CD4-positive, alpha-beta T cell treated with Interleukin-17A for 1 hour (primary cell): Measurements from ENCODE around the gene PALD1.
"Not testable (repeated sequence)": the region's sequence is repeated elsewhere in the genome, so short reads cannot be mapped to it uniquely, and the experiment has no call there.

Experiments
- DNase-seq: peaks from one replicate; pipeline ENCODE4 v3.0.0-alpha.2; 2020

PALD1 gene

DNA sequence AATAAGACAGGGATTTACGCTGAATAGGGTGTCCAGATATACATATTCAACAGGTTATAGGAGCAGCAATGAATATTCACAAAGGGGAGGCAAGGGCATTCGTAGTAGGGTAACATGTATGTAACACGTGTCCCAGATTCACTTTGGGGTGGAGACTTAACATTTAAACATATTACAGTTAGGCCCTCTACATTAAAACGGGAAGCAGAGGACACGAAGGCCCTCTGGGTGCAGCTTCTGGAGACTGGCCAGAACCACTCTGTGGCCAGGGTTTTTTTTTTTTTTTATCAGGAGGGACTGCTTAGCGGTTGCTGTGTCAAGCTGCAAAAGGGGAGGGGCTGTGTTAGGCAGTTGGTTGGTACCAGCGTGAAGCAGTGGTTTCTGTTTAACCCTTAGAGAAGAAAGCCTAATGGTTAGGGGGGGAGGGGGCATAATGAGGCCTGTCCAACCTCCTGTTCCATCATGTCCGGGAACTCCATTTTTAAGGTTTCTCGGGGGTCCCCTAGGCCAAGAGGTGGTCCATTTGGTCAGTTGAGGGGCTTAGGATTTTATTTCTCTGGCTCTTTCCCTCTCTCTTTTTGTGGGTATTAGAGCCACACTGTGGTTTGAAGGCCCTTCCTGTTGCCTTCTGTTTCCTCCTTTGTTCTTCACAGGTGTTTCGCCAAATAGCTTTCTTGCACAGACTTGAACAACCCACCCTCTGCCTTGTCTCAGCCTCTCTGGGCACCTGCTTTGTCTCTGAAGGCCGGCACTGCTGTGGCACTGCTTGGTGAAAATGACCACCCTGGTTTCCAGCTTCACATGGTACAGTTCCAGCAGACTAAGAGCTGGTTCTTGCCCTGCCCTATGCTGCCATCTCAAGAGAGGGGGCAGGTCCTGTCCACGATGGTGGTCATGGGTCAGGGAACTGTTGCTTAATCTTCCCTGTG, 97.6 kb downstream of the PALD1 start:
- peak; percentile 53 for DNase-seq

DNA sequence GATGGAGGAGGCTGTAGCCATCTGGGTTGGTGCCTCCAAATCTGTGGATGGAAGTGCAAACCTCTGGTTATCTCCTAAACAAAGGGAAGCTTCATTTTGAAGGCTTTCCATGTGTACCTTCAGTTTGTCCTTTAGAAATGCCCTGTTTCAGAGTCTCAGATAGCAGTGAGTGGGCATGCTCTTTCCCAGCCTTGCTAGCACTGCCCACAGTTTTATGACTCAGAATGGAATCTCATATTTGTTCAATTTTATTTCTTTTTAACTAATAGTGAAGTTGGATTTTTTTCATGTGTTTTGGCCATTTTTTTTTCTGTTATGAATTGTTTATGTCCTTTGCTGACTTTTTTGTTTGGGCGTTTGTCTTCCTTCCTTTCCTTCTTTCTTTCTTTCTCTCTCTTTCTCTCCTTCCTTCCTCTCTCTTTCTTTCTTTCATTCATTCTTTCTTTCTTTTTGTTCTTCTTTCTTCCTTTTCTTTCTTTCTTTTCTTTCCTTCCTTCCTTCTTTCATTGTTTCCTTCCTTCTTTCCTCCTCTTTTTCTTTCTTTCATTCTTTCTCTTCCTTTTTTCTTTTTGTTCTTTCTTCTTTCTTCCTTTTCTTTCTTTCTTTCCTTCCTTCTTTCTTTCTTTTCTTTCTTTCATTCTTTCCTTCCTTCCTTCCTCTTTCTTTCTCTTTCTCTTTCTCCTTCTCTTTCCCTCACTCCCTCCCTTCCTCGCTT, 98.4 kb downstream of the PALD1 start:
- no peak for DNase-seq

DNA sequence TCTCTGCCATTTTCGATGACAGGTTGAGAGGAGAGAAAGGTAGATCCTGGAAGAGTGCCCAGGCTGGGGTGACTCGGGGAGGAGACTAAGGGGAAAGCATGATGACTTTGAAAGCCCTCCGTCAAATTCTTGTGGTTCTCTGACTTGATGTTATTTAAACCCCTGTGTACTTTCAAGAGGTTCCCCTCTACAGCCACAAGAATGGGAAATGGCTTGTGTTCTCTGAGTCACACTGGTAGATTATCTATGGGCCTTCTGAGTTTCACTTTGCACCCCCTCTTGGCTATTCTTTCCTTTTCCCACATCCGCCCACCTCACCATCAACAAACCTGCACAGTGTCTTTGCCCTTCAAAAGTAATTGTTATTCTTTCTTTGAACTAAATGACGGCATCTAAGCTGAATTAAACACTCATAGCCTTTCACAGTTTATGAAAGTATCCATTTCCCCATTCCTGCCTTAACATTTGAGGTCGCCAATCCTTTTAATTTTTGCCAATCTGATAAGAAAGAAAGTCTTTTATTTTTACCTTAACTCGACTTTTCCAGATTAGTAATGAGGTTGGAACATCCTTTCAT, 99.9 kb downstream of the PALD1 start:
- peak; percentile 63 for DNase-seq

DNA sequence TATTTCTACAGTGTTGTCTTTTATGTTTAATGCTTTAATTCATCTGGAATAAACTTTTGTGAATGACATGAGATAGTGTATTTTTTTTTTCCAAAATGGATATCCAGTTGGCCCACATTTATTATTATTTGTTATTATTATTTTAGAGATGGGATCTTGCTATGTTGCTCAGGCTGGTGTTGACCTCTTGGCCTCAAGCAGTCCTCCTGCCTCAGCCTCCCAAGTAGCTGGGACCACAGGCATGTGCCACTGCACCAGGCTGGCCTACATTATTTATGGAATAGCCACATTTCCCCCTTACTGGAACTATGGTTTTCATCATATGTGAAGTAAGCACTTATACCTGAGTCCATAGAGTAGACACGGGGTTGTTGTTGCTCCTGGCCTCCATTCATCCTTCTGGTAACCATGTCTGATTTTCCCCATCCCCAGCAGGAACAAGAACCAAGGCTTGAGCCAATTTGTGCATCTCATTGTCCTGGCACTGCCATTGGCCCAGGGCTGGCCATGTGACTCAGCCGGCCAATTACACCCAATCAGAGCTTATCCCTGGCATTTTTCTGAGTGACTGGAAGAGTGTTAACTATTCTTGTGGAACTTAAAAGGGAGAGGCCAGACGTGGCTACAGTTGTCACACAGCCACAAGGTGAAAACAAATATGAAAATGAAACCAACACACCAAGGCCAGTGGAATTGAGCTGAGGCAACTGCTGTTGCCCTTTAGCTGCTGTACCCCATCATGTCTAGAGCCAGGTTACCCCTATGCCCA, 100.9 kb downstream of the PALD1 start:
- peak; percentile 50 for DNase-seq

DNA sequence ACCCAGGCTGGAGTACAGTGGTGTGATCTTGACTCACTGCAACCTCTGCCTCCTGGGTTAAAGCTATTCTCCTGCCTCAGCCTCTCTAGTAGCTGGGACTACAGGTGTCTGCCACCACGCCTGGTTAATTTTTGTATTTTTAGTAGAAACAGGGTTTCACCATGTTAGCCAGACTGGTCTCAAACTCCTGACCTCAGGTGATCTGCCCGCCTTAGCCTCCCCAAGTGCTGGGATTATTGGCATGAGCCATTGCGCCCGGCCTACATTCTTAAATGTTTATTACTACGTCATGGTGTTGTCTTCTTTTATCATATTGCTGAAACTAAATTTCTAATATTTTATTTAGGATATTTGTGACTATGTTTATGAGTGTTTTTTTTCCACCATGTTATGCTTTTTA, 102.6 kb downstream of the PALD1 start:
- not testable (repeated sequence) for DNase-seq

DNA sequence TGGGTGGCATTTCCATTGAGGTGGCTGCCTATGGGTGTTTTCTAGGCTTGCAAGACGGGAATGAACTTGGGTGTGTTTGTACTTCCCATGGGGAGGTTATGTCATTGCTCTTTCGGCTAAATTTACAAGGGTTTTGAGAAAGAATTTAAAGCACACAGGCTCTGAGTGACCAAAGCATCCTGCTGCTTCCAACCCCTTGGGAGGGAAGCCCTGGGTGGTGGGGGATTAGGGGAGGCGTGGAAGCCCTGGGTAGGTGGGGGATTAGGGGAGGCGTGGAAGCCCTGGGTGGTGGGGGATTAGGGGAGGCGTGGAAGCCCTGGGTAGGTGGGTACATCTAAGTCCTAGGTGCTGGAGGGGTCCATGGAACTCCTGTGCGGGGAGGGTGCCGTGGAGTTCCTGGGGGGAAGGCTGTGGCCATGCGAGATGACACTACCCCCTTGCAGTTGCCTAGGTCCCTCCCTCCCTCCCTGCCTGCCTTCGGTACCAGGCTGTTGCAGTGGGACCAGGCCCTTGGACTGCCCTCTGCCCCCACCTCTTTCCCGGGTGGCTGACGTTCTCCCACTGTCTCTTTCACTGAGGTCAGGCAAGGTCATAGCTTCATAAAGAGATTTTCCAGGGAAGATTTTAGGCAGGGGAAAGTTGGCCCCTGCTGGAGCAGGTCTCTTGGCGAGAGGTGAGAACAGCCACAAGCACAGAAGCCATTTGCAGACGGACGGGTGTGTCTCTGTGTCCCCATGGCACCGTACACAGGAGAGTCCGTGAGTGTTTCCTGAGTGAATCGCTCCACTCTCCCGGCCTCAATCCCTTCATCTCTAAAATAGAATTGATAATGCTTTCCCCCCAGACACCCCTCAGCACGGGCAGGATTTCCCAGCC, 104.5 kb downstream of the PALD1 start:
- no peak for DNase-seq

DNA sequence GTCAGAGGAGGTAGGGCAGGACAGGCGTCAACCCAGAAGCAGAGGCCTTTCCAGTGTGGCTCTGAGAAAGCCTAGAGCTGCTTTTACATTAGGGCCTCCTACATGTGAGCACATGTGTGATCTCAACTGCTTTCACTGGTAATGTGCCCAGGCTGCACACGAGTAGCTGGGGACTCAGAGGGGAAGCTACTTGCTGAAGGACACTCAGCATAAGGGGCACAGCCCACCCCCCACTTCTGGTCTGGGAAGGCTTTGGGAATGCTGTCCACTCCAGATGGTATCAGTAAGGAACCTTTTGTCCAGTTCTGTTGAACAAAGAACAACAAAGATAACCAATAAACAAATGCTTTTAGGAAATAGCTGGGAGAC, 105.1 kb downstream of the PALD1 start:
- DNase-seq, result no peak

DNA sequence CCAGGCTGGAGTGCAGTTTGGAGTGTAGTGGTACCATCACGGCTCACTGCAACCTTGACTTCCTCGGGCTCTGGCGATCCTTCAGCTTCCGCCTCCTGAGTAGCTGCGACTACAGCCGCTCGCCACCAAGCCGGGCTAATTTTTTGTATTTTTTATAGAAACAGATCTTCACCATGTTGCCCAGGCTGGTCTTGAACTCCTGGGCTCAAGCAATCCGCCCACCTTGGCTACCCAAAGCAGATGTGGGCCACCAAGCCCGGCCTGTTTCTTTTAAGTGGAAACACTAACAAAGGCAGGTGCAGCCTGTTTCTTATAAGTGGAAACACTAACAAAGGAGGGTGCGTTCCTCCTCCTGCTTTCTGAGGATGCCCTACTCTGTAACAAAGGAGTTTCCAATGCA, 105.8 kb downstream of the PALD1 start:
- no peak for DNase-seq

DNA sequence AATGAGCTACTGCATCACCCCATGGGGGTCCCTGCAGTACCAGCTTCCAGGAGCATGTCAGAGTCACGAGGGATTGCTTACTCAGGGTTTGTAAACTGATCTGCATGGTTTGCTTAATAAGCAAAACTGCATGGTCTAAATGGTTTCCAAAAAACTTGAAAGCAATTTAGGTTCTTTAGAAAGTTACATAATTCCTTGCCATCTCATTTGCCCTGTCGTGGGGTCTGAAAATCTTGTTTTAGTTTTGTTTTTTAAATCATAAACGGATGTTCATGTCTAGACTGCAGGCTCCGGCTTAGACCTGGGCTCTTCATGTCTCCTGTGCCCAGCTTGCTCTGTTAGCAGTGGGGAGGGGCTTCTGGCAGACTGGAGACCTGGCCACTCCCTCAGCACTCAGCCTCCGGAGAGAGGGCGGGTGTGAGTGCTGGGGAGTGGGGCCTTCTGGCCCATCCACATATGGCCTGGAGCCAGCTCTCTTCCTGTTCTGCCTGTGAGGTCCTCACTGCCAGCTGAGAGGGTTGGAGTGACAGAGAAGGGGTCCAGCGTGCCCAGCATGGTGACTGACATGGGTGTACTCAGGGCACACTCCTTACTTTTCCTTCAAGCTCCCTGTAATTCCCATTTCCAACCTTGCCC, 106.5 kb downstream of the PALD1 start:
- no peak for DNase-seq

DNA sequence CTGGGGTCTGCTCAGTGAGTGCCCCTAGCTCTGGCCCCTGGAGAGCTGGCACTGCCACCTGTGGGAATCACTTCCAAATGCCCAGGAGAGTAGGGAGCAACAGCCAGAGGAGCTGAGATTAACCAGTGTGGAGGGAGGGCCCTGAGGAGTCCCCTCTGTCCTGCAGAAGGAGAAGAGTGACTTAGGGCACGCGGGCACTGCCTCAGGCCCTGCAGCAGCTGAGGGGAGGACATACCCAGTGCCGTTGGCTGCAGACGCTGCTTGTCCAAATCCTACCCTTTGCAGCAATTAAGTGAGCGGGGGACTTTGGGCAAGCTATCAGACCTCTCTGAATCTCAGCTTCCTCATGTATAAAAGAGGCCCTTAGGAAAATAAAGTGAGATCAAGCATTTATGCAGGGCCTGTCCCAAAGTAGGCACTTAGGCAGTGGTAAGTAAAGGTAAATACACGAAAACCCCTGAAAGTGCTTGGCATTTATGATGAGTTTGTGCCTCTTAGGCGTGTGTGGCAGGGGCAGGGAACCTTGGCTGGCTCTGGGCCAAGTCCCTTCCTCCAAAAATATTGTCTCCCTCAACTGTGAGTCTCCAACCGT, 107.1 kb downstream of the PALD1 start:
- no peak for DNase-seq

DNA sequence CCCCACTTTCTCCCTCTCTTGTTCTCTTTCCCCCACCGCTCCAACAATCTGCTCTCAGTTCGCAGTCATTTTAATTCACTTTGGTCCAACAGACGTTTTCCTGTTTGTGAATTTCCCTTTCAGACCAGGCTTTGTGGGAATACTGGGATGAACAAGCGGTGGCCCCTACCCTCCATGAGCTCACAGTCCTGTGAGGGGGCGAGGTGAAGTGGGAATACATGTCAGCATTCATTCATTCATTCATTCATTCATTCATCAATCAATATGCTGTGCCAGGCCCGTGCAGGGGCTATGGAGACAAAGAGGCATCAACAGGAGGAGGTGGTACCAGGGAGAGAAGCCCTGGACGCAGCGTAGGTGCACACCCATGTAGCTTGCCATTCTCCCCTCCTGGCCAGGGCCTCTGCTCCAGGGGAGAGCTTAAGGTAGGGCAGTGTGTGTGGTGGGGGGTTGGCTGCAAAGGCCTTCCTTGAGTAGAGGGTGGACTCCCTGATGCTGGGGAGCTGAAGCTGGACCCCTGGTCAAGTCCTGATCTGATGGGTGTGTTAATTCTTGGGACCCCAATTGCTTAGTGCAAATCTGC, 107.9 kb downstream of the PALD1 start:
- DNase-seq, result no peak

DNA sequence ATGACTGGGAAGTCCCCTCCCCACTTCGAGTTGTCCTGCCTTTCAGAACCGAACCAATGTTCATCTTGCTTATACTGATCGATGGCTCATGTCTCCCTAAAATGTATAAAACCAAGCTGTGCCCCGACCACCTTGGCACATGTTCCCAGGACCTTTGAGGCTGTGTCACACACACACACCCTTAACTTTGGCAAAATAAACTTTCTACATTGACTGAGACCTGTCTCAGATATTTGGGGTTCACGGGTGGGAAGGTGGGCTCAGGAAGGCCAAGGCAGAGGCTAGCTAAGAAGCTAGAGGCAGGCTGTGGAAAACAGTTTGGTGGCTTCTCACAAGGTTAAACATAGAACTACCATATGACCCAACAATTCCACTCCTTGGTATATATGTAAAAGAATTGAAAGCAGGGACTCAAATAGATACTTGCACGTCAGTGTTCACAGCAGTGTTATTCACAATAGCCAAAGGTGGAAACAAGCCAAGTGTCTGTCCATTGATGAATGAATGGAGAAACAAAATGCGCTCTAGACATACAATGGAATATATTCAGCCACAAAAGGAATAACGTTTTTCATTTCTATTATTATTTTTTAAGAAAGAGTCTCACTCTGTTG, 108.6 kb downstream of the PALD1 start:
- DNase-seq, result no peak

DNA sequence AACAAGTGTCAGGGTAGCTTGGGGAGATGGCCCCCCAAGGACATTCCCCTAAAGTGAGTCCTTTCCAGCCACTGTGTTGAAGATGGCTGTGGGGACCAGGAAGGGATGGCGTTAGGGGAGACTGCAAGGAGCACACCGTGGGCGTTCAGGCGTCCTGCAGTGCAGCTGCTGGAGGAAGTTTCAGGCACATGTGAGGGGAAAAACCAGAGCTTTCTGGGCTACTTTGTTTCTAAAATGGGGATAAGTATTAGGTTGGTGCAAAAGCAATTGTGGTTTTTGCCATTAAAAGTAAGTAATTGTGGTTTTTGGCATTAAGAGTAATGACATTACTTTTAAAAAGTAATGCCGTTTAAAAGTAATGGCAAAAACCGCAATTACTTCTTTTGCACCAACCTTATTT, 109.7 kb downstream of the PALD1 start:
- no peak for DNase-seq

DNA sequence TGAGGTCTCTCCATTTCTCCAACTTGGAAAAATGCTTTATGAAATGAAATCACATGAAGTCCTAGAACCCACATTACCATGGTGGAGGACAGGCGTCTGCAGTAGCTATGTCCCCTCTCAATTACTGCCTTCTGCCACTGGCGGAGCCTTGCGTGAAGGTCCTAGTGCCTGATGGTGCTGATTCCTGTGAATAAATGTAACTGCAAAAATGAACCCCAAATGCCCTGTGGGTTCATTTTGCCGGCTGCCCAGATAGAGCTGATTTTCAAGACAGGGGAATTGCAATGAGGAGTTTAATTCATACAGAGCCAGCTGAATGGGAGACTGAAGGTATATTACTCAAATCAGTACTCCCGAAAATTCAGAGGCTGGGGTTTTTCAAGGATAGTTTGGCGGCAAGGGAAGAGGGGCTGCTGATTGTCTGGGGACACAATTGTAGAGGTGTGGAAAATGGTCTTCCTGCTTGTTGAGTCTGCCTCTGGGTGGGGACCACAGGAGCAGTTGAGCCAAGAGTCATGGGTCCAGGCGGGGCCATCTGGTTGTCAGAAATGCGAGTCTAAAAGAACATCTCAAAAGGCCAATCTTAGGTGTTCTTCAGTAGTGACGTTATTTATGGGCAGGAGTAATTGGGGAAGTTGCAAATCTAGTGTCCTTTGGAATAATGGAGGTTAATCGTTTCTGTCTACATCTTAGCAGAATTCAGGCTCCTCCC, 110.4 kb downstream of the PALD1 start:
- no peak for DNase-seq

DNA sequence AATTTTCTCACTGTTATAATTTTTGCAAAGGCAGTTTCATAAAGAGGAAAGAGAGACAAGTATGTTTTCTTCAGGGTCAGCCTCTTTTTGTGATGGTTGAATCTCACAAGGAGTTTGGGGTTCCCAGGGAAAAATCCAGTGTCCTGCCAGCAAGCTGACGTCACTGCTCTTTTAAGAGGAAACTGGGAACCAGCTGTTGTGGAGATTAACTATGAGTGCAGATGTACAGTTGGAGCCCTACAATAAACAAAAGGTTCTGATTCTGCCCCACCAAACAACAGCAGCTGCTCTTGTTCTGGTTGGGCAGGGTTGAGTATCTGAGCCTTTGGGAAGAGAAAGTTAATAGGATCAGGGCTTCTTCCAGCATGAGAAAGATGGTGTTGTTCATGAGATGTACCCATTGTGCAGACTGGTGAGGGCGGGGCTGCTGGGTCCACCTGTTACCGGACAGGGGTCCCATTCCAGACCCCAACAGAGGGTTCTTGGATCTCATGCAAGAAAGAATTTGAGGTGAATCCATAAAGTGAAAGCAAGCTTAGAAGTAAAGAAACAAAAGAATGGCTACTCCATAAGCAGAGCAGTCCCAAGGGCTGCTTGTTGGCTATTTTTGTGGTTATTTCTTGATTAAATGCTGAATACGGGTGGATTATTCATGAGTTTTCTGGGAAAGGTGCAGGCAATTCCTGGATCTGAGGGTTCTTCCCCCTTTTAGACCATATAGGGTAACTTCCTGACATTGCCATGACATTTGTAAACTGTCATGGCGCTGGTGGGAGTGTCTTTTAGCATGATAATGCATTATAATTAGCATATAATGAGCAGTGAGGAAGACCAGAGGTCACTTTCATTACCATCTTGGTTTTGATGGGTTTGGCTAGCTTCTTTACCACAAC, 111.4 kb downstream of the PALD1 start:
- no peak for DNase-seq

DNA sequence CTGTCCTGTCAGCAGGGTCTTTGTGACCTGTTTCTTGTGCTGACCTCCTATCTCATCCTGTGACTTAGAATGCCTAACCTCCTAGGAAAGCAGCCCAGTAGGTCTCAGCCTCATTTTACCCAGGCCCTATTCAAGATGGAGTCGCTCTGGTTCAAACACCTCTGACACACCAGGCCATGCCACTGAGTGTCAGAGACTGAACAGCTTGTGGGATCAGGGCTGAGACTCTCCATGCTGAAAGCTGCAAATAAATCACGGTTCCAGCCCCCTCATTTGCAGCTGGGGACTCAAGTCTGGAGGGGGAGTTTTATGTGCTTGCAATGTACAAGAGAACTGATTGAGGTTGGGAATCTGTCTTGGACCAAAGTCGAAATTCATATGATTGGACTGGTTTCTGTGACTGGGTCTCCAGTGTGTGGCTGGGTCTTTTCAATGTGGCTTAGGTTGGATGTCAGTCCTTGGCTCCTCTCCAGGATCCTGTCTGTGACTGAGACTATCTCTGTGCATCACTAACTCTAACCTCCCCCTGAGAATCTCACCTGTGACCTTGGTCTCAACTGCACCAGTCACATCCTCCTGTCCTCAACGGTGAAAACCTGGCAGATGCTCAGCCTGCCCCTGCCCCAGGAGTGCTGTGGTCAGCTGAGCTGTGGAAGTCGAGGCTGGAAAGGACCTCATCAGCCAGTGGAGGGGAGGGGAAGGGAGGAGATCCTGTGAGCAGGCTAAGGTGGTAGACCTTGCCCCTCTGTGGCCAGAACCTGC, 112.3 kb downstream of the PALD1 start:
- DNase-seq, result no peak

DNA sequence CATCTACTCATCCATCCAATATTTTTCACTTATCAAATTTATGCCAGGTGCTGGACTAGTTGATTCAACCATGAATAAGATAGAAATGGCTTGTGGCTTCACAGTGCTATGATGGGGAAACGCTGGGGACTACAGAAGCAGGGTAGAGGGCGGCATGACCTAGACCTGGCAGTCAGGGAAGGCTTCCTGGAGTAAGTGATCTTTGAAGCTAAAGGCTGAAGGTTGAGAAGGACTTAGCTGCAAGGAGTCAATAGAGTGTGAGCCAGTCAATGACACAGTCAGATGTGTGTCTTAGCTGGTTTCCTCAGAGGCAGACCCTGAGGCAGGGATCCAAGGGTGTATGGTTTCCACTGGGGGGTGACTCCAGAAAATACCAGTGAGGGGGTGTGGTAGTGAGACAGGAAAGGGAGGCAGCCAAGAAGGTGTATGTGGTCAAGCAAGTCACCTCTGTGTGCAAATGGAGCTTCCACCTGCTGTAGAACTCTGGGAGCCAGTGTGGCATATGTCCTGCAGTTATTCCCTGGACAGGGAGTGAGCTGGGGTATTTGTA, 113.7 kb downstream of the PALD1 start:
- no peak for DNase-seq
